Myometrial cell (primary cell): ENCODE measurements around the gene TMEM108. TPM values are rescaled to one million over a fixed set of nuclear protein-coding genes. Genes with fewer than 3 reads are reported as not detected.

Experiments used
- total RNA-seq: library from RNA; depleted of rRNA; stranded (reverse); fragments of >200 nt; gene quantifications from 2 replicates; pipeline ENCODE4 v1.2.3, GENCODE V29; 2015

Gene TMEM108
- not detected in 2 replicates for total RNA-seq

DNA sequence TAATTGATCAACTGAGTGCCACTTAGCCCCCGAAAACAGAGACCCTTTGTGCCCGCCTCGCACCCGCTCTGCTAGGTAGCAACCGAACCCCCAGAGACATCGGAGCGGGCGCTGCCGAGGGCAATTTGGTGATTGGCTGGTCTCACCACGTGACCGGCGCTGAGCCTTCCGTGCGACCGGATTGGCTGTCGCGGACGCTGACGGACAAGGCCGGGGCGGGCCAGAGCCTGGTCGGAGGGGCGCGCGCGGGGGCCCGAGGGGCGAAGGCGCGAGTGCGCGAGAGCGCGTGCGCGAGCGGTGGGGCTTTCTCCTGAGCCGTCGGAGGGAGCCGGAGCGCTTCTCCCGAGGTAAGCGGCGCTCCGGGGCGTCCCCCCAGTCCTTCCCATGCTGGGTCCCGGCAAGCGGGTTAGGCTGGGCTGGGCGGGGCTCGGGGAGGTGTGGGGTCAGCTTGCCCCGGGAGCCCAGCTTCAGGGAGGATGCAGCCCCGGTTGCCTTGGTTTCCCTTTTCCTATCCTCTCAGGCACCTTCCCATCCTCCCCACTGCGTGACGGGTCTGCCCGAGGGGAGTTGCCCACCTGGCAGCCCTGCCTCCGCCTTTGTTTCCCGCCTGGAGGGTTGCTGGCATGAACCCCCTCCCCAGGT is at the start of gene TMEM108:
Gene TMEM108 (plus strand): TSS at position 303 of the 642 bp plus-strand sequence.

DNA sequence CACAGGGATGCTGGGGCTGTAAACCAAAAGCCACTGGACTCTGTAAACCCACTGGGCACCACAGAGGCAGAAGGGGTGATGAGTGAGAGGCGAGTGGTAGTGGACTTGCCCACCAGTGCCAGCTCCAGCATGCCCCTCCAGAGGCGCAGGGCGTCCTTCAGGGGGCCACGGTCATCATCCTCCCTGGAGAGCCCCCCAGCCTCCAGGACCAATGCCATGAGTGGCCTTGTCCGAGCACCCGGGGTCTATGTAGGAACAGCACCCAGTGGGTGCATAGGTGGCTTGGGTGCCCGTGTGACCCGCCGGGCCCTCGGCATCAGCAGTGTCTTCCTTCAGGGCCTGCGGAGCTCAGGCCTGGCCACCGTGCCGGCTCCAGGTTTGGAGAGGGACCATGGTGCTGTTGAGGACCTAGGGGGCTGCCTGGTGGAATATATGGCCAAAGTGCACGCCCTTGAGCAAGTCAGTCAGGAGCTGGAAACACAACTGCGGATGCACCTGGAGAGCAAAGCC is 361.9 kb downstream of the TMEM108 start, which contains the start of gene BFSP2:
Gene BFSP2 (plus strand): TSS at position 51 of the 510 bp plus-strand sequence. CDS start 28 bp downstream, at position 79.

